SIG-M5 (cell line): ENCODE measurements around the gene MEFV.
"Not testable (repeated sequence)": the region's sequence is repeated elsewhere in the genome, so short reads cannot be mapped to it uniquely, and the experiment has no call there.

Source experiments
- DNase-seq: peaks from one replicate; lab custom pipeline; 2025; lab: John Stamatoyannopoulos, UW

Gene MEFV

GRCh38 chr16:3256146-3256865 lies at the start of gene MEFV:
TSS of gene MEFV (minus strand) at chr16:3256633. CDS start at chr16:3256587, 46 bp downstream.
- no peak for DNase-seq

GRCh38 chr16:3306078-3306477 lies 49.6 kb upstream of the MEFV start:
- DNase-seq = no peak

GRCh38 chr16:3305109-3306068 lies 49.0 kb upstream of the MEFV start, which contains the start of the genes TIGD7 and ZNF75A:
TSS of gene TIGD7 (minus strand) at chr16:3305430. CDS start at chr16:3300614, 4,816 bp downstream.
TSS of gene ZNF75A (plus strand) at chr16:3305497. CDS start at chr16:3308429, 2,932 bp downstream.
- DNase-seq = peak; percentile 47

GRCh38 chr16:3304370-3304769 lies 47.9 kb upstream of the MEFV start:
- DNase-seq = no peak

GRCh38 chr16:3295783-3296182 lies 39.4 kb upstream of the MEFV start:
- DNase-seq = no peak

GRCh38 chr16:3295209-3295608 lies 38.8 kb upstream of the MEFV start:
- DNase-seq = no peak

GRCh38 chr16:3292604-3293003 lies 36.2 kb upstream of the MEFV start:
- DNase-seq = no peak

GRCh38 chr16:3289998-3290673 lies 33.7 kb upstream of the MEFV start:
- DNase-seq = no peak

- no peak for DNase-seq
Observed at GRCh38 chr16:3285131-3285530, 28.7 kb upstream of the MEFV start.

GRCh38 chr16:3283543-3284447 lies 27.4 kb upstream of the MEFV start:
- no peak for DNase-seq

GRCh38 chr16:3282730-3283542 lies 26.5 kb upstream of the MEFV start, which contains the start of gene ZNF263:
TSS of gene ZNF263 (plus strand) at chr16:3283491. CDS start at chr16:3283819, 328 bp downstream.
- peak; percentile 96 for DNase-seq

- DNase-seq = no peak
Observed at GRCh38 chr16:3282103-3282729, 25.8 kb upstream of the MEFV start.

- DNase-seq = no peak
Observed at GRCh38 chr16:3281222-3281820, 24.9 kb upstream of the MEFV start.

- no peak for DNase-seq
Observed at GRCh38 chr16:3276679-3277078, 20.2 kb upstream of the MEFV start.

- DNase-seq = no peak
Observed at GRCh38 chr16:3274947-3275346, 18.5 kb upstream of the MEFV start.

GRCh38 chr16:3274490-3274889 lies 18.1 kb upstream of the MEFV start:
- no peak for DNase-seq

- DNase-seq = not testable (repeated sequence)
Observed at GRCh38 chr16:3271281-3271680, 14.8 kb upstream of the MEFV start.

- not testable (repeated sequence) for DNase-seq
Observed at GRCh38 chr16:3270718-3271117, 14.3 kb upstream of the MEFV start.

GRCh38 chr16:3268294-3268693 lies 11.9 kb upstream of the MEFV start:
- DNase-seq = no peak
